Spleen (tissue), 11 donors: ENCODE measurements around the gene TWIST2. TPM values are rescaled to one million over a fixed set of nuclear protein-coding genes. Genes with fewer than 3 reads are reported as not detected.

Experiments used
- DNase-seq: peaks from one replicate; pipeline ENCODE4 v3.0.0-alpha.2; 2020
- H3K27ac ChIP-seq, 8 donors: fragments of 200-600 bp; sonication (generic) in 7 of 8; 1 replicate in 4 of 8; 2 replicates in 4 of 8; pipeline versions ENCODE4 v1.5.0 to v1.8.0; 2016 to 2021; ENCODE audit warnings: inconsistent platforms in 4 of 8, mild to moderate bottlenecking in 4 of 8, moderate library complexity in 1 of 8
- H3K27me3 ChIP-seq, 7 donors: fragments of 200-600 bp; sonication (generic) in 6 of 7; replicated peaks in 1 of 7; 1 replicate in 4 of 7; 2 replicates in 3 of 7; pipeline versions ENCODE4 v1.5.0 to v1.8.0; 2016 to 2021; ENCODE audit warnings: inconsistent platforms in 3 of 7, mild to moderate bottlenecking in 1 of 7
- H3K36me3 ChIP-seq, 6 donors: fragments of 200-600 bp; sonication (generic) in 5 of 6; 1 replicate in 4 of 6; 2 replicates in 2 of 6; pipeline versions ENCODE4 v1.5.0 to v1.8.0; 2016 to 2021; ENCODE audit warnings: inconsistent platforms in 2 of 6
- H3K4me1 ChIP-seq, 6 donors: fragments of 200-600 bp; sonication (generic) in 5 of 6; 1 replicate in 3 of 6; 2 replicates in 3 of 6; pipeline versions ENCODE4 v1.5.0 to v1.8.0; 2016 to 2021; ENCODE audit warnings: inconsistent platforms in 3 of 6
- H3K4me3 ChIP-seq, 8 donors: fragments of 200-600 bp; sonication (generic) in 7 of 8; 1 replicate in 4 of 8; 2 replicates in 4 of 8; pipeline versions ENCODE4 v1.5.0 to v1.8.0; 2016 to 2021; ENCODE audit warnings: inconsistent platforms in 4 of 8, mild to moderate bottlenecking in 4 of 8, moderate library complexity in 2 of 8
- H3K9me3 ChIP-seq, 8 donors: fragments of 200-600 bp; sonication (generic) in 7 of 8; 1 replicate in 4 of 8; 2 replicates in 4 of 8; pipeline versions ENCODE4 v1.5.0 to v1.8.0; 2016 to 2021; ENCODE audit warnings: inconsistent platforms in 4 of 8
- CTCF ChIP-seq, 11 experiments: fragments of 200-600 bp in 7 of 11; fragments of 450-650 bp in 4 of 11; sonication (generic) in 4 of 11; IDR thresholded peaks in 8 of 11; conservative IDR thresholded peaks in 3 of 11; 1 replicate in 7 of 11; 2 replicates in 4 of 11; pipeline versions ENCODE4 v1.4.0 to v1.8.0; 2016 to 2021; ENCODE audit warnings: antibody characterized with exemption in 11 of 11, inconsistent platforms in 4 of 11, mild to moderate bottlenecking in 1 of 11
- POLR2A ChIP-seq, 3 donors: fragments of 450-650 bp; IDR thresholded peaks; one replicate each; pipeline ENCODE4 v1.5.1; 2017; ENCODE audit warnings: antibody characterized with exemption in 3 of 3, mild to moderate bottlenecking in 1 of 3
- POLR2AphosphoS5 ChIP-seq, 3 donors: sonication (generic); formaldehyde crosslinking; IDR thresholded peaks; one replicate each; pipeline ENCODE4 v1.5.1; 2017; ENCODE audit warnings: antibody characterized with exemption in 3 of 3
- WGBS, 5 donors: extraction: QIAGEN DNeasy Blood & Tissue Kit in 3 of 5; methylation state at CpG; one replicate each; pipeline versions ENCODE4 v1.1.5 to v1.1.7; 2013 to 2018; 5-methylcytosine and 5-hydroxymethylcytosine counted together
- intact Hi-C: fragments of 100-400 bp; cut with DNase I; formaldehyde crosslinking; loops from one replicate; pipeline ENCODE4 v1.15.0; 2023; ENCODE audit warnings: low total_unique reads
- polyA plus RNA-seq, 3 donors: library from polyadenylated mRNA; stranded (reverse); fragments of 200-250 nt; gene quantifications; one replicate each; pipeline ENCODE4 v1.2.1, GENCODE V29; 2013
- total RNA-seq, 7 donors: library from RNA; depleted of rRNA in 3 of 7; stranded (reverse); fragments of >200 nt in 3 of 7; fragmentation: NEBNext Ultra II Directional in 4 of 7; extraction: Animal tissue kit (Norgen Biotek cat#: 25700) in 4 of 7; gene quantifications; one replicate each; pipeline versions ENCODE4 v1.1.0 to v1.2.1, GENCODE V29; 2016 to 2021
- donor health status: healthy with polysubstance abuse.
- donor health status: DM: no; HTN: no; CAD: no; lungs with moderate emphysema.
- donor health status: DM: no; HTN: no; CAD: no.
- donor health status: Bipolar disorder and iron deficiency.
- donor health status: healthy.
- donor health status: DM: no; HTN: no; CAD: no.
- donor health status: DM: yes; HTN: yes; CAD: no.

Gene TWIST2
- total and polyA plus RNA-seq, 10 donors: 1.7 to 9.0 (median 2.4) TPM

- no peak overlapping the region for H3K4me3 ChIP-seq
- intact Hi-C loops: no loop called here
- H3K9me3 ChIP-seq: peaks cover 0 to 17% (median 11%) of the 10 kb centered on the region in 8 donors
- H3K36me3 ChIP-seq: no peaks in the 10 kb centered on the region
- H3K4me1 ChIP-seq: no peaks in the 10 kb centered on the region
- WGBS, 5 donors: 90 to 97% (median 93%) methylated on average over 1 of the region's 1 CpG
- no peak overlapping the region for H3K27ac ChIP-seq
- H3K27me3 ChIP-seq: peaks cover 0 to 10% (median 0%) of the 10 kb centered on the region in 7 donors
- TF ChIP-seq CTCF (IDR thresholded peaks at IDR 0.05 in 8 of 11, conservative IDR thresholded peaks at IDR 0.05 in 3 of 11) (no peak), POLR2AphosphoS5 (IDR thresholded peaks at IDR 0.05) (no peak), POLR2A (IDR thresholded peaks at IDR 0.05) (no peak)
- no peak for DNase-seq
These were observed 39.1 kb upstream of the TWIST2 start for GRCh38 chr2:238808761-238809160.

- Histone ChIP-seq H3K4me3 (no peak overlapping the region), H3K27ac (no peak overlapping the region), H3K9me3 (peaks cover 0 to 17% (median 11%) of the 10 kb centered on the region in 8 donors), H3K4me1 (no peaks in the 10 kb centered on the region), H3K36me3 (no peaks in the 10 kb centered on the region), H3K27me3 (peaks cover 0 to 25% (median 0%) of the 10 kb centered on the region in 7 donors)
- intact Hi-C loops: no loop called here
- WGBS, 5 donors: 80 to 93% (median 83%) methylated on average over 5 of the region's 5 CpGs
- TF ChIP-seq POLR2AphosphoS5 (IDR thresholded peaks at IDR 0.05) (no peak), POLR2A (IDR thresholded peaks at IDR 0.05) (no peak), CTCF (IDR thresholded peaks at IDR 0.05 in 8 of 11, conservative IDR thresholded peaks at IDR 0.05 in 3 of 11) (no peak)
- DNase-seq: no peak
These were observed 37.6 kb upstream of the TWIST2 start for GRCh38 chr2:238810321-238810720.

- DNase-seq: no peak
- peaks cover 0 to 35% (median 0%) of the 10 kb centered on the region in 7 donors for H3K27me3 ChIP-seq
- TF ChIP-seq POLR2AphosphoS5 (IDR thresholded peaks at IDR 0.05) (no peak), CTCF (IDR thresholded peaks at IDR 0.05 in 8 of 11, conservative IDR thresholded peaks at IDR 0.05 in 3 of 11) (no peak), POLR2A (IDR thresholded peaks at IDR 0.05) (no peak)
- H3K9me3 ChIP-seq: peaks cover 0 to 17% (median 11%) of the 10 kb centered on the region in 8 donors
- H3K4me3 ChIP-seq: no peak overlapping the region
- WGBS, 5 donors: 47 to 67% (median 56%) methylated on average over 4 of the region's 4 CpGs
- H3K27ac ChIP-seq: no peak overlapping the region
- H3K36me3 ChIP-seq: no peaks in the 10 kb centered on the region
- intact Hi-C loops: no loop called here
- no peaks in the 10 kb centered on the region for H3K4me1 ChIP-seq
These were observed 36.6 kb upstream of the TWIST2 start for GRCh38 chr2:238811293-238811692.

GRCh38 chr2:238811759-238812158 lies 36.1 kb upstream of the TWIST2 start:
- intact Hi-C loops: no loop called here
- peaks cover 0 to 17% (median 11%) of the 10 kb centered on the region in 8 donors for H3K9me3 ChIP-seq
- no peak overlapping the region for H3K4me3 ChIP-seq
- no peak overlapping the region for H3K27ac ChIP-seq
- no peaks in the 10 kb centered on the region for H3K36me3 ChIP-seq
- TF ChIP-seq POLR2A (IDR thresholded peaks at IDR 0.05) (no peak), CTCF (IDR thresholded peaks at IDR 0.05 in 8 of 11, conservative IDR thresholded peaks at IDR 0.05 in 3 of 11) (no peak), POLR2AphosphoS5 (IDR thresholded peaks at IDR 0.05) (no peak)
- H3K4me1 ChIP-seq: no peaks in the 10 kb centered on the region
- no peak for DNase-seq
- peaks cover 0 to 40% (median 0%) of the 10 kb centered on the region in 7 donors for H3K27me3 ChIP-seq
- 83 to 95% (median 91%) methylated on average over 5 of the region's 5 CpGs for WGBS, 5 donors
